Anterior cingulate cortex (tissue), 58 donors: Measurements from ENCODE around the gene FAM131A.
A peak's percentile ranks its signal among the peaks of the same experiment; 100 is the strongest.

Source experiments
- DNase-seq, 58 donors: peaks; one replicate each; lab custom pipeline; 2025; lab: John Stamatoyannopoulos, UW

Gene FAM131A

GRCh38 chr3:184371570-184372018, 34.2 kb downstream of the FAM131A start:
- DNase-seq: peak in 56 of 58 donors; percentile 16 to 88 (median 66)

- DNase-seq: no peak
Measured at GRCh38 chr3:184372296-184372821, 35.0 kb downstream of the FAM131A start.

GRCh38 chr3:184372911-184373310, 35.5 kb downstream of the FAM131A start:
- DNase-seq: no peak

GRCh38 chr3:184373422-184373821, 36.0 kb downstream of the FAM131A start:
- DNase-seq: no peak

GRCh38 chr3:184375747-184376461, 38.5 kb downstream of the FAM131A start:
- DNase-seq: no peak

GRCh38 chr3:184377374-184377773, 40.0 kb downstream of the FAM131A start:
- DNase-seq: no peak

- DNase-seq: peak in 3 of 58 donors; percentile 17 to 33 (median 20)
Measured at GRCh38 chr3:184377882-184378445, 40.6 kb downstream of the FAM131A start, which contains the start of gene THPO. Gene THPO, minus strand, starts transcription at chr3:184378207. Its CDS starts 1,948 bp downstream, at chr3:184376259.

- DNase-seq: no peak
Measured at GRCh38 chr3:184378651-184379357, 41.4 kb downstream of the FAM131A start.

- DNase-seq: peak in 2 of 58 donors; percentile 17 to 25
Measured at GRCh38 chr3:184379358-184380184, 42.2 kb downstream of the FAM131A start, which contains the start of gene CHRD. Gene CHRD, plus strand, starts transcription at chr3:184380054. Its CDS starts 265 bp downstream, at chr3:184380319.

- DNase-seq: peak in 31 of 58 donors; percentile 8 to 62 (median 29)
Measured at GRCh38 chr3:184380185-184380626, 42.8 kb downstream of the FAM131A start.

- DNase-seq: peak in 1 of 58 donors; percentile 31
Measured at GRCh38 chr3:184380627-184381260, 43.3 kb downstream of the FAM131A start.

- DNase-seq: no peak
Measured at GRCh38 chr3:184381261-184382224, 44.1 kb downstream of the FAM131A start.

- DNase-seq: no peak
Measured at GRCh38 chr3:184382326-184383032, 45.1 kb downstream of the FAM131A start.

- no peak for DNase-seq
Measured at GRCh38 chr3:184383033-184383740, 45.8 kb downstream of the FAM131A start.

GRCh38 chr3:184384342-184384741, 46.9 kb downstream of the FAM131A start:
- peak in 1 of 58 donors; percentile 7 for DNase-seq

GRCh38 chr3:184384856-184385422, 47.5 kb downstream of the FAM131A start:
- DNase-seq: peak in 23 of 58 donors; percentile 10 to 70 (median 39)
